SK-N-SH treated with all-trans-retinoic acid at 6 μM for 48 hours (cell line): Measurements from ENCODE around the gene RSPH4A.

Experiments
- ARNTL ChIP-seq: fragments of 450-650 bp; formaldehyde crosslinking; IDR thresholded peaks from 2 replicates; pipeline ENCODE4 v1.5.0; 2020; ENCODE audit warnings: low read depth, mild to moderate bottlenecking, moderate library complexity, borderline replicate concordance
- RARB ChIP-seq: fragments of 250-450 bp; sonication (Bioruptor Pico); IDR thresholded peaks from 2 replicates; pipeline ENCODE4 v1.8.0; 2021; ENCODE audit warnings: mild to moderate bottlenecking, moderate library complexity
- SNAI2 ChIP-seq: fragments of 250-450 bp; sonication (Bioruptor Pico); IDR thresholded peaks from 2 replicates; pipeline ENCODE4 v1.5.0; 2020; ENCODE audit warnings: mild to moderate bottlenecking, moderate library complexity
- ZC3H10 ChIP-seq: fragments of 250-450 bp; sonication (Bioruptor Pico); IDR thresholded peaks from 2 replicates; pipeline ENCODE4 v1.5.1; 2021; ENCODE audit warnings: mild to moderate bottlenecking, moderate library complexity
- ZFP30 ChIP-seq: fragments of 450-650 bp; formaldehyde crosslinking; IDR thresholded peaks from 2 replicates; pipeline ENCODE4 v1.5.0; 2022; ENCODE audit warnings: mild to moderate bottlenecking, moderate library complexity
- TF ChIP-seq, protein P1 (sequence below): fragments of 250-450 bp; sonication (Bioruptor Pico); IDR thresholded peaks from 2 replicates; pipeline ENCODE4 v1.8.0; 2020; ENCODE audit warnings: mild to moderate bottlenecking, moderate library complexity, borderline replicate concordance
- TF ChIP-seq, protein P2 (sequence below): fragments of 250-450 bp; sonication (Bioruptor Pico); IDR thresholded peaks from 2 replicates; pipeline ENCODE4 v1.5.1; 2020; ENCODE audit warnings: low read depth, mild to moderate bottlenecking, moderate library complexity
- TF ChIP-seq, protein P3 (sequence below): fragments of 250-450 bp; sonication (Bioruptor Pico); IDR thresholded peaks from 2 replicates; pipeline ENCODE4 v1.8.0; 2021; ENCODE audit warnings: low read depth, mild to moderate bottlenecking, moderate library complexity, borderline replicate concordance

DNA sequence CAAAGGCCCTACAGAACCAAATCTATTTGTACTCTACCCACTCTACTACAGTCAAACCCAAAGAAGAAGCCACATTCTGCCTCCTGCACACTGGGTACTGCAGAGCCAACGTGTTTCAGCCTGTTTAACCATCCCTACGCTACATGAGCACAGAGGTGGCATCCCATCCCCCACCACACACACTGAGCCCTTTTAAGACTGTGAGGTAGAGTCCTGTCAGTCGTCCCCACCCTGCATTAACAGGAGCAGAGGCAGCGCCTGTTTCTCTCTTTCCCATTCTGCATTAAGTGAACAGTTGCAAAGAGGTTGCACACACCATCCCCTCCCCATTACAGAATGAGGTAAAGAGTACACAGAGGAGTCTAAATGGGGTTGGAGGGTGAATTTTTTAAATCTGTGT, 5.2 kb upstream of the RSPH4A start:
- TF ChIP-seq, protein P1, sequence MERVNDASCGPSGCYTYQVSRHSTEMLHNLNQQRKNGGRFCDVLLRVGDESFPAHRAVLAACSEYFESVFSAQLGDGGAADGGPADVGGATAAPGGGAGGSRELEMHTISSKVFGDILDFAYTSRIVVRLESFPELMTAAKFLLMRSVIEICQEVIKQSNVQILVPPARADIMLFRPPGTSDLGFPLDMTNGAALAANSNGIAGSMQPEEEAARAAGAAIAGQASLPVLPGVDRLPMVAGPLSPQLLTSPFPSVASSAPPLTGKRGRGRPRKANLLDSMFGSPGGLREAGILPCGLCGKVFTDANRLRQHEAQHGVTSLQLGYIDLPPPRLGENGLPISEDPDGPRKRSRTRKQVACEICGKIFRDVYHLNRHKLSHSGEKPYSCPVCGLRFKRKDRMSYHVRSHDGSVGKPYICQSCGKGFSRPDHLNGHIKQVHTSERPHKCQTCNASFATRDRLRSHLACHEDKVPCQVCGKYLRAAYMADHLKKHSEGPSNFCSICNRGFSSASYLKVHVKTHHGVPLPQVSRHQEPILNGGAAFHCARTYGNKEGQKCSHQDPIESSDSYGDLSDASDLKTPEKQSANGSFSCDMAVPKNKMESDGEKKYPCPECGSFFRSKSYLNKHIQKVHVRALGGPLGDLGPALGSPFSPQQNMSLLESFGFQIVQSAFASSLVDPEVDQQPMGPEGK (CRISPR knock-in tag): no peak
- TF ChIP-seq, protein P2, sequence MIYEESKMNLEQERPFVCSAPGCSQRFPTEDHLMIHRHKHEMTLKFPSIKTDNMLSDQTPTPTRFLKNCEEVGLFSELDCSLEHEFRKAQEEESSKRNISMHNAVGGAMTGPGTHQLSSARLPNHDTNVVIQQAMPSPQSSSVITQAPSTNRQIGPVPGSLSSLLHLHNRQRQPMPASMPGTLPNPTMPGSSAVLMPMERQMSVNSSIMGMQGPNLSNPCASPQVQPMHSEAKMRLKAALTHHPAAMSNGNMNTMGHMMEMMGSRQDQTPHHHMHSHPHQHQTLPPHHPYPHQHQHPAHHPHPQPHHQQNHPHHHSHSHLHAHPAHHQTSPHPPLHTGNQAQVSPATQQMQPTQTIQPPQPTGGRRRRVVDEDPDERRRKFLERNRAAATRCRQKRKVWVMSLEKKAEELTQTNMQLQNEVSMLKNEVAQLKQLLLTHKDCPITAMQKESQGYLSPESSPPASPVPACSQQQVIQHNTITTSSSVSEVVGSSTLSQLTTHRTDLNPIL (CRISPR knock-in tag): no peak
- TF ChIP-seq SNAI2 (CRISPR knock-in tag): no peak
- TF ChIP-seq ARNTL: no peak
- TF ChIP-seq, protein P3, sequence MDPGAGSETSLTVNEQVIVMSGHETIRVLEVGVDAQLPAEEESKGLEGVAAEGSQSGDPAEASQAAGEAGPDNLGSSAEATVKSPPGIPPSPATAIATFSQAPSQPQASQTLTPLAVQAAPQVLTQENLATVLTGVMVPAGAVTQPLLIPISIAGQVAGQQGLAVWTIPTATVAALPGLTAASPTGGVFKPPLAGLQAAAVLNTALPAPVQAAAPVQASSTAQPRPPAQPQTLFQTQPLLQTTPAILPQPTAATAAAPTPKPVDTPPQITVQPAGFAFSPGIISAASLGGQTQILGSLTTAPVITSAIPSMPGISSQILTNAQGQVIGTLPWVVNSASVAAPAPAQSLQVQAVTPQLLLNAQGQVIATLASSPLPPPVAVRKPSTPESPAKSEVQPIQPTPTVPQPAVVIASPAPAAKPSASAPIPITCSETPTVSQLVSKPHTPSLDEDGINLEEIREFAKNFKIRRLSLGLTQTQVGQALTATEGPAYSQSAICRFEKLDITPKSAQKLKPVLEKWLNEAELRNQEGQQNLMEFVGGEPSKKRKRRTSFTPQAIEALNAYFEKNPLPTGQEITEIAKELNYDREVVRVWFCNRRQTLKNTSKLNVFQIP: no peak
- TF ChIP-seq ZC3H10 (CRISPR knock-in tag): no peak
- no peak for TF ChIP-seq ZFP30 (CRISPR knock-in tag)
- no peak for TF ChIP-seq RARB
